A549 (cell line): ENCODE data around the gene KRTAP22-1. TPM values are rescaled to one million over a fixed set of nuclear protein-coding genes. Genes with fewer than 3 reads are reported as not detected.

Experiments used
- ATAC-seq, 2 experiments: fragments of 200-7000 bp in 1 of 2; fragments of >200 bp in 1 of 2; cut with Nextera tagmentation in 1 of 2; cut with Tn5 transposase in 1 of 2; 3 replicates each; pipeline versions ENCODE4 v1.8.0 to v1.9.1; 2018 to 2020; ENCODE audit warnings: mild to moderate bottlenecking in 1 of 2, moderate library complexity in 1 of 2
- CTCF ChIA-PET: fragments of 300-600 bp; sonication (Branson Sonifier 250); formaldehyde crosslinking; extraction: SDS; loops from one replicate; lab custom pipeline; 2021; ENCODE audit warnings: antibody characterized with exemption, inconsistent platforms; lab: Yijun Ruan, JAX
- POLR2A ChIA-PET: fragments of 350-600 bp; formaldehyde crosslinking; extraction: SDS; loops from one replicate; lab custom pipeline; 2021; ENCODE audit warnings: antibody characterized with exemption, inconsistent platforms; lab: Yijun Ruan, JAX
- DNase-seq, 2 experiments: peaks; one replicate each; pipeline versions ENCODE4 v3.0.0 to v3.0.0-alpha.2; 2011 to 2016; ENCODE audit warnings: low read depth in 1 of 2, low spot score in 1 of 2
- FAIRE-seq: peaks from 2 replicates; lab custom pipeline; 2011; peaks lifted over from hg19 to GRCh38; lab: Jason Lieb, UNC
- H3K27ac ChIP-seq, 2 experiments: fragments of >200 bp; sonication (Bioruptor Twin); formaldehyde crosslinking; 3 replicates each; pipeline ENCODE4 v1.5.1; 2016 to 2017
- H3K4me1 ChIP-seq: fragments of >200 bp; sonication (Bioruptor Twin); formaldehyde crosslinking; 3 replicates; pipeline ENCODE4 v1.6.1; 2016
- H3K4me2 ChIP-seq: fragments of >200 bp; sonication (Bioruptor Twin); formaldehyde crosslinking; 3 replicates; pipeline ENCODE4 v1.6.1; 2016
- H3K4me3 ChIP-seq: fragments of >200 bp; sonication (Bioruptor Twin); formaldehyde crosslinking; 3 replicates; pipeline ENCODE4 v1.5.1; 2016
- H3K9me3 ChIP-seq: fragments of >200 bp; sonication (Bioruptor Twin); formaldehyde crosslinking; 3 replicates; pipeline ENCODE4 v1.6.1; 2016
- ATOH8 ChIP-seq: fragments of 250-450 bp; sonication (Bioruptor Pico); IDR thresholded peaks from 2 replicates; pipeline ENCODE4 v1.5.0; 2020; ENCODE audit warnings: low read depth, mild to moderate bottlenecking, moderate library complexity
- CBX2 ChIP-seq: fragments of 200-600 bp; sonication (generic); IDR thresholded peaks from 2 replicates; pipeline ENCODE4 v1.6.1; 2016; ENCODE audit warnings: low read depth, mild to moderate bottlenecking, borderline replicate concordance
- CBX8 ChIP-seq: fragments of 200-600 bp; sonication (generic); IDR thresholded peaks from 2 replicates; pipeline ENCODE4 v1.6.1; 2016
- EHF ChIP-seq: fragments of 250-450 bp; sonication (Bioruptor Pico); IDR thresholded peaks from 2 replicates; pipeline ENCODE4 v1.5.0; 2020; ENCODE audit warnings: mild to moderate bottlenecking
- EHMT2 ChIP-seq: fragments of 200-600 bp; sonication (generic); IDR thresholded peaks from 2 replicates; pipeline ENCODE4 v1.6.1; 2016; ENCODE audit warnings: antibody characterized with exemption, low read depth, mild to moderate bottlenecking, moderate library complexity
- ELK1 ChIP-seq: fragments of 150-350 bp; IDR thresholded peaks from 2 replicates; pipeline ENCODE4 v1.6.1; 2014; ENCODE audit warnings: low read depth, mild to moderate bottlenecking, low read length
- FOSB ChIP-seq: fragments of 250-450 bp; sonication (Bioruptor Pico); IDR thresholded peaks from 2 replicates; pipeline ENCODE4 v1.5.0; 2020; ENCODE audit warnings: mild to moderate bottlenecking, moderate library complexity
- HES2 ChIP-seq: fragments of >200 bp; sonication (Bioruptor Twin); formaldehyde crosslinking; IDR thresholded peaks from 2 replicates; pipeline ENCODE4 v1.6.1; 2016
- HMGXB4 ChIP-seq: fragments of 250-450 bp; sonication (Bioruptor Pico); IDR thresholded peaks from 2 replicates; pipeline ENCODE4 v1.5.0; 2021; ENCODE audit warnings: mild to moderate bottlenecking, moderate library complexity, borderline replicate concordance
- HOXB13 ChIP-seq: fragments of 250-450 bp; sonication (Bioruptor Pico); IDR thresholded peaks from 2 replicates; pipeline ENCODE4 v1.5.0; 2020; ENCODE audit warnings: low read depth, mild to moderate bottlenecking, moderate library complexity
- JUN ChIP-seq, 2 experiments: fragments of >200 bp; sonication (Bioruptor Twin); formaldehyde crosslinking; IDR thresholded peaks; 2 replicates in 1 of 2; 3 replicates in 1 of 2; pipeline ENCODE4 v1.6.1; 2016 to 2017
- JUNB ChIP-seq: fragments of >200 bp; sonication (Bioruptor Twin); formaldehyde crosslinking; IDR thresholded peaks from 2 replicates; pipeline ENCODE4 v1.6.1; 2016
- KDM1A ChIP-seq: fragments of 200-600 bp; sonication (generic); IDR thresholded peaks from 2 replicates; pipeline ENCODE4 v1.6.1; 2016; ENCODE audit warnings: low read depth, mild to moderate bottlenecking
- KDM5A ChIP-seq: fragments of 200-600 bp; sonication (generic); IDR thresholded peaks from 2 replicates; pipeline ENCODE4 v1.6.1; 2016; ENCODE audit warnings: antibody characterized with exemption, mild to moderate bottlenecking
- MYC ChIP-seq: IDR thresholded peaks from 2 replicates; pipeline ENCODE4 v1.6.1; 2012; ENCODE audit warnings: mild to moderate bottlenecking, inconsistent platforms, low read length, improper control_type of control experiment, borderline replicate concordance
- NPAS2 ChIP-seq: fragments of 250-450 bp; sonication (Bioruptor Pico); IDR thresholded peaks from 2 replicates; pipeline ENCODE4 v1.8.0; 2022; ENCODE audit warnings: mild to moderate bottlenecking, moderate library complexity, borderline replicate concordance
- PBX3 ChIP-seq: IDR thresholded peaks from 2 replicates; pipeline ENCODE4 v1.6.1; 2012
- PHF8 ChIP-seq: fragments of 200-600 bp; sonication (generic); IDR thresholded peaks from 2 replicates; pipeline ENCODE4 v1.6.1; 2016; ENCODE audit warnings: low read depth, mild to moderate bottlenecking, antibody characterized with exemption, moderate library complexity, borderline replicate concordance
- POLR2AphosphoS2 ChIP-seq: conservative IDR thresholded peaks from 2 replicates; pipeline ENCODE4 v1.6.1; 2012; ENCODE audit warnings: low read length, improper control_type of control experiment, inconsistent platforms
- TFCP2L1 ChIP-seq: fragments of 250-450 bp; sonication (Bioruptor Pico); IDR thresholded peaks from 2 replicates; pipeline ENCODE4 v1.5.0; 2021; ENCODE audit warnings: mild to moderate bottlenecking
- WGBS: methylation state at CpG from one replicate; pipeline ENCODE4 v1.1.6; 2017; ENCODE audit errors: missing lambda C conversion rate; 5-methylcytosine and 5-hydroxymethylcytosine counted together
- polyA plus RNA-seq, 4 experiments: library from polyadenylated mRNA; depleted of rRNA in 3 of 4; stranded (reverse); fragments of >200 nt; fragmentation: RNase III in 1 of 4; extraction: RNeasy Plus Mini Kit Qiagen cat#74134 plus additional on column Dnase treatment in 1 of 4; gene quantifications; 2 replicates in 3 of 4; 3 replicates in 1 of 4; pipeline ENCODE4 v1.2.3, GENCODE V29; 2011 to 2017

KRTAP22-1 gene
- polyA plus RNA-seq, 2 of the 4 experiments (the other 2 are of a cell fraction), result not detected

GRCh38 chr21:30638686-30639085 lies 37.8 kb downstream of the KRTAP22-1 start:
- H3K4me3 ChIP-seq, result no peak overlapping the region
- ChIA-PET CTCF (no interaction called here), POLR2A (no interaction called here)
- H3K4me1 ChIP-seq, result no peaks in the 10 kb centered on the region
- no peak for FAIRE-seq
- H3K27ac ChIP-seq, result no peak overlapping the region
- ATAC-seq, result no peak
- H3K4me2 ChIP-seq, result no peak overlapping the region
- no peak for DNase-seq
- 4% methylated on average over 3 of the region's 3 CpGs for WGBS
- no peak for TF ChIP-seq EHMT2
- no peak for TF ChIP-seq FOSB (CRISPR knock-in tag)
- no peak for TF ChIP-seq PBX3
- no peak for TF ChIP-seq MYC
- no peak for TF ChIP-seq CBX2
- TF ChIP-seq HES2, result no peak
- no peak for TF ChIP-seq EHF (CRISPR knock-in tag)
- TF ChIP-seq CBX8, result no peak
- no peak for TF ChIP-seq HOXB13 (CRISPR knock-in tag)
- TF ChIP-seq ATOH8 (CRISPR knock-in tag), result no peak
- TF ChIP-seq ELK1, result no peak
- TF ChIP-seq HMGXB4 (CRISPR knock-in tag), result no peak
- TF ChIP-seq JUN (IDR thresholded peaks at IDR 0.05), result no peak
- no peak for TF ChIP-seq NPAS2 (CRISPR knock-in tag)
- no peak for TF ChIP-seq KDM1A
- no peak for TF ChIP-seq POLR2AphosphoS2
- TF ChIP-seq JUNB, result no peak
- no peak for TF ChIP-seq TFCP2L1 (CRISPR knock-in tag)
- H3K9me3 ChIP-seq, result no peaks in the 10 kb centered on the region

GRCh38 chr21:30642564-30642963 lies 41.7 kb downstream of the KRTAP22-1 start, which contains the start of gene KRTAP20-3:
KRTAP20-3 (plus strand) TSS chr21:30642864.
- Histone ChIP-seq H3K4me1 (no peaks in the 10 kb centered on the region), H3K4me2 (no peak within 1 kb of the TSS), H3K27ac (no peak within 1 kb of the TSS), H3K9me3 (no peaks in the 10 kb centered on the region), H3K4me3 (no peak within 1 kb of the TSS)
- 0% methylated on average over 2 of the region's 2 CpGs for WGBS
- no peak for DNase-seq
- no peak for FAIRE-seq
- ChIA-PET CTCF (no interaction called here), POLR2A (no interaction called here)
- ATAC-seq, result no peak
- TF ChIP-seq PHF8, result no peak
- TF ChIP-seq JUN (IDR thresholded peaks at IDR 0.05), result no peak
- TF ChIP-seq KDM5A, result no peak
- TF ChIP-seq ELK1, result no peak
